Amygdala (tissue), 56 donors: ENCODE data around the gene BFSP1.

Experiments
- DNase-seq, 56 donors: peaks; one replicate each; lab custom pipeline; 2025; lab: John Stamatoyannopoulos, UW

The BFSP1 gene

GRCh38 chr20:17469246-17470030 is 61.7 kb downstream of the BFSP1 start:
- DNase-seq, result no peak

- DNase-seq, result no peak
Measured at GRCh38 chr20:17468073-17468840, 62.9 kb downstream of the BFSP1 start.

GRCh38 chr20:17467120-17467655 is 64.0 kb downstream of the BFSP1 start:
- DNase-seq, result no peak

- DNase-seq, result no peak
Measured at GRCh38 chr20:17466641-17467040, 64.5 kb downstream of the BFSP1 start.

- DNase-seq, result no peak
Measured at GRCh38 chr20:17465236-17465635, 65.9 kb downstream of the BFSP1 start.

- DNase-seq, result no peak
Measured at GRCh38 chr20:17463711-17464110, 67.5 kb downstream of the BFSP1 start.

- no peak for DNase-seq
Measured at GRCh38 chr20:17461941-17462340, 69.2 kb downstream of the BFSP1 start.

- DNase-seq, result no peak
Measured at GRCh38 chr20:17460119-17460518, 71.1 kb downstream of the BFSP1 start.

- DNase-seq, result no peak
Measured at GRCh38 chr20:17457588-17458190, 73.5 kb downstream of the BFSP1 start.

- peak in 3 of 56 donors; percentile 4 to 27 (median 21) for DNase-seq
Measured at GRCh38 chr20:17457079-17457478, 74.1 kb downstream of the BFSP1 start.

GRCh38 chr20:17456279-17456678 is 74.9 kb downstream of the BFSP1 start:
- peak in 3 of 56 donors; percentile 9 to 14 (median 13) for DNase-seq

- DNase-seq, result no peak
Measured at GRCh38 chr20:17453592-17453991, 77.6 kb downstream of the BFSP1 start.

GRCh38 chr20:17452441-17452840 is 78.7 kb downstream of the BFSP1 start:
- DNase-seq, result no peak

- DNase-seq, result no peak
Measured at GRCh38 chr20:17449031-17449430, 82.1 kb downstream of the BFSP1 start.

- DNase-seq, result no peak
Measured at GRCh38 chr20:17448071-17448470, 83.1 kb downstream of the BFSP1 start.

GRCh38 chr20:17446171-17446570 is 85.0 kb downstream of the BFSP1 start:
- DNase-seq, result no peak

- DNase-seq, result no peak
Measured at GRCh38 chr20:17445543-17445942, 85.6 kb downstream of the BFSP1 start.

GRCh38 chr20:17444091-17444490 is 87.1 kb downstream of the BFSP1 start:
- DNase-seq, result no peak
